ENCODE measurements around the gene ZNF697.
"Not testable (repeated sequence)": the region's sequence is repeated elsewhere in the genome, so short reads cannot be mapped to it uniquely, and the experiment has no call there.

The ZNF697 gene

GRCh38 chr1:119647734-119648619 is at the start of gene ZNF697:
Gene ZNF697 (minus strand): TSS chr1:119648266. CDS start chr1:119626100, 22,166 bp downstream.
- DNase-seq (ENCODE audit: low read depth in 2 of 2), result peak; percentile 93 to 95

- no peak for DNase-seq (ENCODE audit: low read depth in 2 of 2)
Observed at GRCh38 chr1:119697598-119697997, 49.5 kb upstream of the ZNF697 start.

- not testable (repeated sequence) for DNase-seq (ENCODE audit: low read depth in 2 of 2)
Observed at GRCh38 chr1:119696863-119697262, 48.8 kb upstream of the ZNF697 start.

- no peak for DNase-seq (ENCODE audit: low read depth in 2 of 2)
Observed at GRCh38 chr1:119689511-119689910, 41.4 kb upstream of the ZNF697 start.

GRCh38 chr1:119688810-119689209 is 40.7 kb upstream of the ZNF697 start:
- no peak for DNase-seq (ENCODE audit: low read depth in 2 of 2)

- DNase-seq (ENCODE audit: low read depth in 2 of 2), result no peak
Observed at GRCh38 chr1:119687434-119688079, 39.5 kb upstream of the ZNF697 start.

- DNase-seq (ENCODE audit: low read depth in 2 of 2), result no peak
Observed at GRCh38 chr1:119686661-119687060, 38.6 kb upstream of the ZNF697 start.

GRCh38 chr1:119683893-119684292 is 35.8 kb upstream of the ZNF697 start:
- DNase-seq (ENCODE audit: low read depth in 2 of 2), result no peak

GRCh38 chr1:119682141-119682540 is 34.1 kb upstream of the ZNF697 start:
- no peak for DNase-seq (ENCODE audit: low read depth in 2 of 2)

- DNase-seq (ENCODE audit: low read depth in 2 of 2), result no peak
Observed at GRCh38 chr1:119681560-119681959, 33.5 kb upstream of the ZNF697 start.

GRCh38 chr1:119680723-119681122 is 32.7 kb upstream of the ZNF697 start:
- no peak for DNase-seq (ENCODE audit: low read depth in 2 of 2)

GRCh38 chr1:119680193-119680592 is 32.1 kb upstream of the ZNF697 start:
- no peak for DNase-seq (ENCODE audit: low read depth in 2 of 2)

GRCh38 chr1:119679223-119679622 is 31.2 kb upstream of the ZNF697 start:
- DNase-seq (ENCODE audit: low read depth in 2 of 2), result no peak

GRCh38 chr1:119676571-119677206 is 28.6 kb upstream of the ZNF697 start:
- no peak for DNase-seq (ENCODE audit: low read depth in 2 of 2)

- DNase-seq (ENCODE audit: low read depth in 2 of 2), result peak; percentile 46 to 50
Observed at GRCh38 chr1:119675349-119676345, 27.6 kb upstream of the ZNF697 start.

GRCh38 chr1:119674835-119675289 is 26.8 kb upstream of the ZNF697 start:
- DNase-seq (ENCODE audit: low read depth in 2 of 2), result peak; percentile 83 to 85

- DNase-seq (ENCODE audit: low read depth in 2 of 2), result peak in 1 of 2 experiments; percentile 22
Observed at GRCh38 chr1:119674111-119674526, 26.1 kb upstream of the ZNF697 start.

GRCh38 chr1:119673171-119673940 is 25.3 kb upstream of the ZNF697 start:
- DNase-seq (ENCODE audit: low read depth in 2 of 2), result no peak

GRCh38 chr1:119670898-119671297 is 22.8 kb upstream of the ZNF697 start:
- no peak for DNase-seq (ENCODE audit: low read depth in 2 of 2)

GRCh38 chr1:119667173-119667572 is 19.1 kb upstream of the ZNF697 start:
- no peak for DNase-seq (ENCODE audit: low read depth in 2 of 2)
